Activated naive CD8-positive, alpha-beta T cell treated with anti-CD3 and anti-CD28 coated beads, Interleukin-2, amount 10 ng/mL, durations not matched to agents 7 days and 5 days (primary cell): Measurements from ENCODE around the gene FAM180A. TPM values are rescaled to one million over a fixed set of nuclear protein-coding genes. Genes with fewer than 3 reads are reported as not detected.

Experiments used
- ATAC-seq: fragments of 150-1000 bp; cut with Tn5 transposase; one replicate; pipeline ENCODE4 v1.10.0; 2021; ENCODE audit warnings: low read depth, moderate library complexity
- POLR2A ChIA-PET: fragments of 350-600 bp; sonication (Branson Sonifier 250); formaldehyde crosslinking; loops from one replicate; lab custom pipeline; 2021; ENCODE audit warnings: antibody characterized with exemption; lab: Charles Lee
- DNase-seq: peaks from one replicate; pipeline ENCODE4 v3.0.0; 2021
- H3K27ac Mint-ChIP-seq: one replicate; pipeline ENCODE4 v1.8.0; 2022; ENCODE audit warnings: mild to moderate bottlenecking, mixed read lengths
- H3K27me3 Mint-ChIP-seq: one replicate; pipeline ENCODE4 v1.8.0; 2022; ENCODE audit warnings: mild to moderate bottlenecking, moderate library complexity, mixed read lengths
- H3K36me3 Mint-ChIP-seq: one replicate; pipeline ENCODE4 v1.8.0; 2021; ENCODE audit warnings: mild to moderate bottlenecking, mixed read lengths
- H3K4me1 Mint-ChIP-seq: one replicate; pipeline ENCODE4 v1.8.0; 2021; ENCODE audit warnings: mixed read lengths
- H3K4me3 Mint-ChIP-seq: one replicate; pipeline ENCODE4 v1.8.0; 2022; ENCODE audit warnings: mild to moderate bottlenecking, moderate library complexity, mixed read lengths
- H3K9me3 Mint-ChIP-seq: one replicate; pipeline ENCODE4 v1.8.0; 2021; ENCODE audit warnings: mixed read lengths
- total RNA-seq, 2 experiments: library from RNA; stranded (reverse); gene quantifications; one replicate each; pipeline ENCODE4 v1.2.3, GENCODE V29; 2021

FAM180A gene
- total RNA-seq, 2 experiments from 2014 or later = not detected

DNA sequence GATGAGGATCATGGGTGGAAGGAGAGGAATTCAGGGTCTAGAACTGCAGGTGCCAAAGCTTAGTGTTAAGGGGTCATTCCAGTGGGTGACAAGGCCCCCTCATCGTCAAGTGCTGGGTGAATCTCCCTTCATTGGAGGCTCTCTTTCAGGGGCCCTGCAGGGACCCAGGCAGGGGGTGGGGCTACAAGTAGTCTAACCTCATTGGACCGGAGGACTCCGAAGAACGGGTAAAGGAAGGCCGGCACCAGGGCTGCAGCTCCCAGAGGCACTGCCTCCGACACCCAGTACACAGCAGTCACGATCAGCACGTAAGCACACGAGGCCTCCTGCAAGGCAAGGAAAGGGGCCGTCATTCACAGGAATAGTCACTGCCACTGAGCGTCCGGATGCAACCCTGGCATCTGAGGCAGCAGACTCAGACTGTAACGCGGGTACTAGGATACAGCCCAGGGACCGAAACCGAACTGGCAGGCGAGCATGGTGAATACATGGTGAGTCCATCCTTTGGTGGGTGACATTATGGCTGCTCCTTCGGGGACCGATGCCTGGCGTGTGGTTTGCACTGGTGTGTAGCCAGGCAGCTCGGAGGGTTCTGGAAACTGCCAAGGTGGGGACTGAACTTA is 27.3 kb downstream of the FAM180A start:
- no peak for ATAC-seq
- no peaks in the 10 kb centered on the region for H3K9me3 Mint-ChIP-seq
- H3K4me3 Mint-ChIP-seq = no peak overlapping the region
- peaks cover 23% of the 10 kb centered on the region for H3K27me3 Mint-ChIP-seq
- no peak overlapping the region for H3K27ac Mint-ChIP-seq
- no peaks in the 10 kb centered on the region for H3K4me1 Mint-ChIP-seq
- no peaks in the 10 kb centered on the region for H3K36me3 Mint-ChIP-seq
- no peak for DNase-seq
- POLR2A ChIA-PET = no interaction called here

DNA sequence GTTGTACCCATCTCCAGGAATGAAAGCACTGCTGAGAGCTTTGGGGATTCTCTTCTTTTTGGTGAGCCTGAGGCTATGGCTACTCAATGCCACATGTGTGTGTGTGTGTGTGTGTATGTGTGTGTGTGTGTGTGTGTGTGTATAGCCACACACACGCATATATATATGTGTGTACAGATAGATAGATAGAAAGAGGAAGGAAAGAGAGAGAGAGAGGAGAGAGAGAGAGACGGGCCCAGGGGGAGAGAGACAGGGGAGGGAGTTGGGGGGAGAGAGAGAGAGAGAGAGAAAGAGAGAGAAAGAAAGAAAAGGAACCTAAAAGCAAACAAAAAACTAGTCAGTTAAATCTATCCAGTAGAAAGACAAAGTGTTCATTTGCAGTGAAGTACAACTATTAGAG is 28.9 kb downstream of the FAM180A start:
- Mint-ChIP-seq H3K27ac (no peak overlapping the region), H3K9me3 (no peaks in the 10 kb centered on the region), H3K4me3 (no peak overlapping the region), H3K4me1 (no peaks in the 10 kb centered on the region), H3K36me3 (no peaks in the 10 kb centered on the region), H3K27me3 (peaks cover 16% of the 10 kb centered on the region)
- ATAC-seq (no peak), DNase-seq (no peak)
- POLR2A ChIA-PET = no interaction called here

- ATAC-seq (no peak), DNase-seq (no peak)
- H3K4me1 Mint-ChIP-seq = no peaks in the 10 kb centered on the region
- no peak overlapping the region for H3K4me3 Mint-ChIP-seq
- no peaks in the 10 kb centered on the region for H3K36me3 Mint-ChIP-seq
- POLR2A ChIA-PET = no interaction called here
- H3K27me3 Mint-ChIP-seq = peaks cover 16% of the 10 kb centered on the region
- no peak overlapping the region for H3K27ac Mint-ChIP-seq
- H3K9me3 Mint-ChIP-seq = no peaks in the 10 kb centered on the region
Measured at GRCh38 chr7:135718794-135719437, 29.7 kb downstream of the FAM180A start.

GRCh38 chr7:135718219-135718618 is 30.4 kb downstream of the FAM180A start:
- DNase-seq = no peak
- Mint-ChIP-seq H3K27ac (no peak overlapping the region), H3K4me1 (no peaks in the 10 kb centered on the region), H3K9me3 (no peaks in the 10 kb centered on the region), H3K27me3 (peaks cover 16% of the 10 kb centered on the region), H3K4me3 (no peak overlapping the region), H3K36me3 (no peaks in the 10 kb centered on the region)
- ATAC-seq = no peak
- POLR2A ChIA-PET = no interaction called here

GRCh38 chr7:135717693-135718092 is 30.9 kb downstream of the FAM180A start:
- Mint-ChIP-seq H3K36me3 (no peaks in the 10 kb centered on the region), H3K4me3 (no peak overlapping the region), H3K27ac (no peak overlapping the region), H3K4me1 (no peaks in the 10 kb centered on the region), H3K27me3 (peaks cover 18% of the 10 kb centered on the region), H3K9me3 (no peaks in the 10 kb centered on the region)
- no peak for DNase-seq
- POLR2A ChIA-PET = no interaction called here
- no peak for ATAC-seq

DNA sequence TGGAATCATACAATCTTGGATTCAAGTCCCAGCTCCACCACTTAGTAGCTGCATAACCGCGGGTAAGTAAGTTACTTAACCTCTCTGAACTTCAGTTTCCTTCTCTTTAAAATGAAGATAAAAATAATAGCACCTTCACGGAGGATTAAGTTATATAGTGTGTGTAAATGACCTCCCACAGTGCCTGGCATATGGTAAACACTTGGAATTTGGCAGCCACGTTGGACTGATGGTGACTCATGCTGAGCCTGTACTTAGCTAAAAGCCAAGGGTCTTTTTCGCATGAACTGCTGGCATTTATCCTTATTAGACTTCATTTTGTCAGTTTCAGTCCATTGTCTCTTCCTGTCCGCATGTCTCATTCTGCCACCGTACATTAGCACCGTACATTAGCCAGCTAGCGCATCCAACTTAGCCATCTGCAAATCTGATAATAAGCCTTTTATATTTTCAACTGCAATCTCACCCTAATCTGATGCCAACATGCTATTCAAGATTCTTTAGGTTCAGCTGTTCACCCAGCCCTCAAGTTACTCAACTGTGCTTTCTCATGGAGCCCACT is 31.9 kb downstream of the FAM180A start:
- peaks cover 18% of the 10 kb centered on the region for H3K27me3 Mint-ChIP-seq
- POLR2A ChIA-PET = no interaction called here
- no peak overlapping the region for H3K27ac Mint-ChIP-seq
- H3K4me1 Mint-ChIP-seq = no peaks in the 10 kb centered on the region
- ATAC-seq (no peak), DNase-seq (no peak)
- no peaks in the 10 kb centered on the region for H3K9me3 Mint-ChIP-seq
- no peak overlapping the region for H3K4me3 Mint-ChIP-seq
- no peaks in the 10 kb centered on the region for H3K36me3 Mint-ChIP-seq

GRCh38 chr7:135715673-135716072 is 32.9 kb downstream of the FAM180A start:
- POLR2A ChIA-PET = no interaction called here
- DNase-seq = no peak
- H3K27ac Mint-ChIP-seq = no peak overlapping the region
- H3K27me3 Mint-ChIP-seq = peaks cover 14% of the 10 kb centered on the region
- ATAC-seq = no peak
- no peak overlapping the region for H3K4me3 Mint-ChIP-seq
- no peaks in the 10 kb centered on the region for H3K36me3 Mint-ChIP-seq
- no peaks in the 10 kb centered on the region for H3K9me3 Mint-ChIP-seq
- no peaks in the 10 kb centered on the region for H3K4me1 Mint-ChIP-seq

- ATAC-seq = no peak
- no peak overlapping the region for H3K4me3 Mint-ChIP-seq
- H3K4me1 Mint-ChIP-seq = no peaks in the 10 kb centered on the region
- no peak overlapping the region for H3K27ac Mint-ChIP-seq
- DNase-seq = no peak
- POLR2A ChIA-PET = no interaction called here
- no peaks in the 10 kb centered on the region for H3K9me3 Mint-ChIP-seq
- no peaks in the 10 kb centered on the region for H3K36me3 Mint-ChIP-seq
- H3K27me3 Mint-ChIP-seq = peaks cover 13% of the 10 kb centered on the region
Measured at GRCh38 chr7:135715055-135715522, 33.5 kb downstream of the FAM180A start.

DNA sequence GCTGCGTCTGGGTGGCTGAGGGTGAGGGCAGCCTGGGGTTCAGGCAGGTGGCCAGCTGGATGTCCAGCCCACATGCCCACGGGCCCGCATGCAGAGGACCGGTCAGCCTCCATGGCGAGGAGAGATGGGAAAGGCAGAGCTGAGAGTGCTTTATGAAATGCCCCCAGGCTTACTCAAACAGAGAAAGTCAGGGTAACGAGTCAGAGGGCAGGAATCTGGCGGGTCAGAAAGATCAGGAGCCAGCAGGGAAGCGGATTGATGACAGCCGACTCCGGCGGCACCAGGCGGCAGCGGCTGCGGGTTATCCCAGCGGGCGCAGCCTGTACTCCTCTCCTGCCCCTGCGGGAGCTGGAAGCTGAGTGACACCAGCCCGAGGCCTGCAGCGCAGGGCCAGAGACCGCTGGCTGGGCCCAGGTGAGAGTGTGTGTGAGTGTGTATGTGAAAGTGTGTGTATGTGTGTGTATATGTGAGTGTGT is 34.0 kb downstream of the FAM180A start:
- Mint-ChIP-seq H3K36me3 (no peaks in the 10 kb centered on the region), H3K27ac (no peak overlapping the region), H3K4me3 (no peak overlapping the region), H3K9me3 (no peaks in the 10 kb centered on the region), H3K27me3 (peaks cover 13% of the 10 kb centered on the region), H3K4me1 (no peaks in the 10 kb centered on the region)
- ATAC-seq (no peak), DNase-seq (no peak)
- POLR2A ChIA-PET = no interaction called here

- ATAC-seq = no peak
- Mint-ChIP-seq H3K4me1 (no peaks in the 10 kb centered on the region), H3K9me3 (no peaks in the 10 kb centered on the region), H3K27ac (no peak overlapping the region), H3K4me3 (no peak overlapping the region), H3K36me3 (no peaks in the 10 kb centered on the region), H3K27me3 (peaks cover 9% of the 10 kb centered on the region)
- no peak for DNase-seq
- POLR2A ChIA-PET = no interaction called here
Measured at GRCh38 chr7:135713836-135714470, 34.7 kb downstream of the FAM180A start.

DNA sequence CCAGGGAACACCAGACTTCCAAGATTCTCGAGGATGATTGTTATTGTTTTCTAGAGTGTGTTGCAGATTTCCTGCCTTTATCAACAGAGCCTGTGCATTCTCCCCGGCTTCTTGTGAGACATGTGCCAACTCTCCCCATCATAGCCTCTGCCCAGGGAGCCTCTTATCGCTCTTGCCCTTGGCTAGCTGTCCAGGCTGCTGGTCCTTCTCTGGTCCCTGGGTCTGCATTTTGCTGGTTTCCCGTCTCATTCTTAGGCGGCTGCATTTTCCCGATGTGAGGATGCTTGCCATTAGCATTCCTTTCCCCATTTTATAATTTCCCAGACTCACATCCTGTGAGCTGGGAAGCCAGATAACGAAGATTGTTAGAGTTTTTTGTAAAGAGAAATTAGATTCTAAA is 35.8 kb downstream of the FAM180A start:
- Mint-ChIP-seq H3K9me3 (no peaks in the 10 kb centered on the region), H3K4me1 (no peaks in the 10 kb centered on the region), H3K27me3 (peaks cover 5% of the 10 kb centered on the region), H3K36me3 (no peaks in the 10 kb centered on the region), H3K4me3 (no peak overlapping the region), H3K27ac (no peak overlapping the region)
- no peak for DNase-seq
- POLR2A ChIA-PET = no interaction called here
- no peak for ATAC-seq

GRCh38 chr7:135712182-135712782 is 36.3 kb downstream of the FAM180A start:
- DNase-seq (no peak), ATAC-seq (no peak)
- H3K27me3 Mint-ChIP-seq = peaks cover 4% of the 10 kb centered on the region
- H3K27ac Mint-ChIP-seq = no peak overlapping the region
- H3K4me3 Mint-ChIP-seq = no peak overlapping the region
- H3K4me1 Mint-ChIP-seq = no peaks in the 10 kb centered on the region
- POLR2A ChIA-PET = no interaction called here
- no peaks in the 10 kb centered on the region for H3K9me3 Mint-ChIP-seq
- no peaks in the 10 kb centered on the region for H3K36me3 Mint-ChIP-seq

- POLR2A ChIA-PET = no interaction called here
- Mint-ChIP-seq H3K36me3 (no peaks in the 10 kb centered on the region), H3K27me3 (peaks cover 2% of the 10 kb centered on the region), H3K4me3 (no peak overlapping the region), H3K27ac (no peak overlapping the region), H3K9me3 (no peaks in the 10 kb centered on the region), H3K4me1 (no peaks in the 10 kb centered on the region)
- ATAC-seq (no peak), DNase-seq (no peak)
Measured at GRCh38 chr7:135711139-135711469, 37.5 kb downstream of the FAM180A start.
